K562 (cell line): Measurements from ENCODE around the gene SLC25A42. TPM values are rescaled to one million over a fixed set of nuclear protein-coding genes. Genes with fewer than 3 reads are reported as not detected.
A peak's percentile ranks its signal among the peaks of the same experiment; 100 is the strongest.

ENCODE experiments used
- ARID1B ChIP-seq: fragments of 450-650 bp; IDR thresholded peaks from 2 replicates; pipeline ENCODE4 v1.6.1; 2016; ENCODE audit warnings: antibody characterized with exemption, mild to moderate bottlenecking, inconsistent platforms
- CTBP1 ChIP-seq: fragments of 450-650 bp; IDR thresholded peaks from 2 replicates; pipeline ENCODE4 v1.6.1; 2016; ENCODE audit warnings: borderline replicate concordance
- E2F3 ChIP-seq: fragments of 250-450 bp; sonication (Bioruptor Pico); IDR thresholded peaks from 2 replicates; pipeline ENCODE4 v1.4.0; 2020; ENCODE audit warnings: mild to moderate bottlenecking
- GABPA ChIP-seq: fragments of 200-800 bp; sonication (Bioruptor generic); conservative IDR thresholded peaks from 2 replicates; pipeline ENCODE4 v1.6.1; 2016; ENCODE audit warnings: low read depth, missing genetic modification characterization, missing compliant biosample characterization
- JUN ChIP-seq, 2 experiments: sonication (generic) in 1 of 2; formaldehyde crosslinking in 1 of 2; IDR thresholded peaks; 2 replicates each; pipeline versions ENCODE4 v1.6.1 to v1.8.0; 2012 to 2022; ENCODE audit warnings: borderline replicate concordance in 2 of 2, mild to moderate bottlenecking in 2 of 2, improper control_type of control experiment in 1 of 2, low read depth in 1 of 2, low read length in 1 of 2, missing genetic modification reagents in 1 of 2
- KLF6 ChIP-seq: fragments of 250-450 bp; sonication (Bioruptor Pico); IDR thresholded peaks from 2 replicates; pipeline ENCODE4 v1.4.0; 2020; ENCODE audit warnings: mild to moderate bottlenecking, moderate library complexity, borderline replicate concordance
- L3MBTL2 ChIP-seq: fragments of 450-650 bp; IDR thresholded peaks from 2 replicates; pipeline ENCODE4 v1.6.1; 2016; ENCODE audit warnings: mild to moderate bottlenecking, moderate library complexity
- MEF2D ChIP-seq: conservative IDR thresholded peaks from 2 replicates; pipeline ENCODE4 v1.6.1; 2016; ENCODE audit warnings: low read depth, missing genetic modification characterization, missing compliant biosample characterization
- MGA ChIP-seq: fragments of 450-650 bp; IDR thresholded peaks from 2 replicates; pipeline ENCODE4 v1.6.1; 2016; ENCODE audit warnings: mild to moderate bottlenecking, moderate library complexity
- POLR2A ChIP-seq: fragments of 450-650 bp; conservative IDR thresholded peaks from 2 replicates; pipeline ENCODE4 v1.6.1; 2016
- PPARD ChIP-seq: fragments of 250-450 bp; sonication (Bioruptor Pico); IDR thresholded peaks from 2 replicates; pipeline ENCODE4 v1.8.0; 2022; ENCODE audit warnings: inconsistent platforms, mild to moderate bottlenecking, moderate library complexity
- TOE1 ChIP-seq, 2 experiments: fragments of 450-650 bp in 1 of 2; sonication (generic) in 1 of 2; formaldehyde crosslinking in 1 of 2; IDR thresholded peaks; 2 replicates each; pipeline versions ENCODE4 v1.7.1 to v1.8.0; 2016 to 2022; ENCODE audit warnings: borderline replicate concordance in 2 of 2, mild to moderate bottlenecking in 2 of 2, antibody characterized with exemption in 1 of 2, inconsistent platforms in 1 of 2, low read depth in 1 of 2, missing genetic modification reagents in 1 of 2, moderate library complexity in 1 of 2
- ZBTB1 ChIP-seq: sonication (generic); formaldehyde crosslinking; IDR thresholded peaks from 2 replicates; pipeline ENCODE4 v1.8.1; 2023; ENCODE audit warnings: missing genetic modification reagents, low read depth, mild to moderate bottlenecking, borderline replicate concordance
- ZNF277 ChIP-seq: fragments of 250-450 bp; sonication (Bioruptor Pico); IDR thresholded peaks from 2 replicates; pipeline ENCODE4 v1.8.0; 2022; ENCODE audit warnings: inconsistent platforms, mild to moderate bottlenecking, moderate library complexity, borderline replicate concordance
- polyA plus RNA-seq, 8 experiments: library from polyadenylated mRNA; depleted of rRNA in 4 of 8; stranded (reverse) in 5 of 8; unstranded in 3 of 8; fragments of >200 nt; fragmentation: Nextera tagmentation in 2 of 8; fragmentation: Illumina TruSeq in 1 of 8; extraction: Ambion mirVana in 2 of 8; extraction: Trizol in 1 of 8; gene quantifications; 2 replicates each; pipeline versions ENCODE4 v1.2.1 to v1.2.3, GENCODE V29; 2011 to 2014; ENCODE audit warnings: inconsistent platforms in 1 of 8, missing spikeins in 1 of 8
- total RNA-seq, 7 experiments: library from RNA; depleted of rRNA in 6 of 7; stranded (reverse); fragments of >200 nt in 6 of 7; fragmentation: Illumina TruSeq in 2 of 7; extraction: Trizol in 2 of 7; gene quantifications; 2 replicates each; pipeline versions ENCODE4 v1.2.1 to v1.2.3, GENCODE V29; 2011 to 2021; ENCODE audit warnings: low replicate concordance in 1 of 7

Gene SLC25A42
- total and polyA plus RNA-seq, 9 of the 15 experiments (the other 6 are each of a cell fraction or from before 2014, with no cell fraction given): 0.59 to 32.2 (median 14.1) TPM

GRCh38 chr19:19105365-19106055 is 41.7 kb downstream of the SLC25A42 start (continued):
- peak; percentile 87 for TF ChIP-seq MGA
- TF ChIP-seq ZNF277 (CRISPR knock-in tag): no peak
- peak; percentile 60 for TF ChIP-seq GABPA (tag)
- TF ChIP-seq ZBTB1 (CRISPR knock-in tag): no peak
- TF ChIP-seq PPARD (CRISPR knock-in tag): no peak
- peak; percentile 37; the same call in 1 of the 2 replicates for TF ChIP-seq TOE1 (IDR thresholded peaks at IDR 0.05; ENCODE audit: borderline replicate concordance)
- TF ChIP-seq TOE1 (CRISPR knock-in tag; IDR thresholded peaks at IDR 0.05; ENCODE audit: borderline replicate concordance, low read depth): no peak
- TF ChIP-seq CTBP1: peak; percentile 69; the same call in 1 of the 2 replicates
- TF ChIP-seq L3MBTL2: peak; percentile 89
- peak; percentile 41; the same call in 1 of the 2 replicates for TF ChIP-seq ARID1B
- 0 out of 2 replicates have a peak, but pooled peaks have one; percentile 7 for TF ChIP-seq JUN (IDR thresholded peaks at IDR 0.05; ENCODE audit: borderline replicate concordance, low read depth, low read length)
- no peak for TF ChIP-seq JUN (CRISPR knock-in tag; IDR thresholded peaks at IDR 0.05; ENCODE audit: borderline replicate concordance)
- TF ChIP-seq KLF6 (CRISPR knock-in tag): no peak
- TF ChIP-seq MEF2D (tag): no peak
- TF ChIP-seq E2F3 (CRISPR knock-in tag): no peak
- TF ChIP-seq POLR2A: peak; percentile 89
